NOMO-1 (cell line): ENCODE results near the gene IRGQ.
A peak's percentile ranks its signal among the peaks of the same experiment; 100 is the strongest.
"Not testable (repeated sequence)": the region's sequence is repeated elsewhere in the genome, so short reads cannot be mapped to it uniquely, and the experiment has no call there.

Experiments
- DNase-seq, 2 experiments: peaks; one replicate each; lab custom pipeline; 2025; ENCODE audit not compliant: unreplicated experiment in 2 of 2; lab: John Stamatoyannopoulos, UW

The IRGQ gene

GRCh38 chr19:43595999-43596841 is at the start of gene IRGQ, which contains the start of gene ZNF576:
Gene IRGQ (minus strand): TSS chr19:43596134. CDS start chr19:43595338, 796 bp downstream.
Gene ZNF576 (plus strand): TSS chr19:43596595. CDS start chr19:43597109, 514 bp downstream.
- peak; percentile 98 to 99 for DNase-seq

DNA sequence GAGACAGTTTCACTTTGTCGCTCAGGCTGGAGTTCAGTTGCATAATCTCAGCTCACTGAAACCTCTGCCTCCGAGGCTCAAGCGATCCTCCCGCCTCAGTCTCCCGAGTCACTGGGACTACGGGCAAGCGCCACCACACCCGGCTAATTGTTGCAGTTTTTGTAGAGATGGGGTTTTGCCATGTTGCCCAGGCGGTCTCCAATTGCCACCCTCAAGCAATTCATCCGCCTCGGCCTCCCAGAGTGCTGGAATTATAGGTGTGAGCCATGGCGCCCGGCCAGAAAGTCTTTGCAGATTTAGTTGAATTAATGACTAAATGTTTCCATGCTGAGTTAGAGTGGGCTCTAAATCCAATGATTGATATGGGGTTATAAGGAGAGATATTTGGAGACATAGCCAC is 48.2 kb upstream of the IRGQ start:
- no peak for DNase-seq

- DNase-seq: no peak
Measured at GRCh38 chr19:43643326-43643725, 47.4 kb upstream of the IRGQ start.

DNA sequence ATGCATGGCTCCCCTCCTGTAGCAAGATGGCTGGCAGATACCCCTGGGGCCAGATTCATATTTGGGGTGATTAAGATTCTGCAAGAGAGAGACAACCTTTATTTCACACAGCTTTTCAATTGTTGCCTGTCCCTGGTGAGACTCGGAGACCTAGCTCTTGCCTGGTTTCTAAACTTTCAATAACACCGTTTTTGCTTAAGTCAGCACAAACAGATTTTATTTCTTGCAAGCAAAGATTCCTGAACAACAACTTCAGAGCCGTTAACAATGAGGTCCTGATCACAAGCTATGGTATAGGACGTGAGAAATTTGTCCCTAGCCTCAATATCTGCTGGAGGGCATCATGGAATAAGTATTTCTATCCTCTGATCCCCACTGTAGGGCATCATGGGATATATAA is 46.6 kb upstream of the IRGQ start:
- DNase-seq: no peak

DNA sequence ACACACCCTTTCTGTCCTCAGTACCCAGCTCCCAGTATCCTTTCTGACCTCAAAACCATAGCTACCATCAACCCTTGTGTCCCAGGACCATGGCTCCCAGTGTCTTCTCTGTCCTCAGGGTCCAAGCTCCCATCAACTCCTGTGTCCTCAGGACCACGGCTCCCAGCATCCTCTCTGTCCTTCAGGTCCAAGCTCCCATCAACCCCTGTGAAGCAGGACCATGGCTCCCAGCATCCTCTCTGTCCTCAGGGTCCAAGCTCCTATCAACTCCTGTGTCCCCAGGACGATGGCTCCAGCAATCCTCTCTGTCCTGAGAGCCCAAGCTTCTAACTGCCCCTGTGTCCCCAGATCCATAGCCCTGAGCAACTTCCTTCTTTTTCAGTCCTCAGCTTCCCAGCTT is 45.4 kb upstream of the IRGQ start:
- no peak for DNase-seq

DNA sequence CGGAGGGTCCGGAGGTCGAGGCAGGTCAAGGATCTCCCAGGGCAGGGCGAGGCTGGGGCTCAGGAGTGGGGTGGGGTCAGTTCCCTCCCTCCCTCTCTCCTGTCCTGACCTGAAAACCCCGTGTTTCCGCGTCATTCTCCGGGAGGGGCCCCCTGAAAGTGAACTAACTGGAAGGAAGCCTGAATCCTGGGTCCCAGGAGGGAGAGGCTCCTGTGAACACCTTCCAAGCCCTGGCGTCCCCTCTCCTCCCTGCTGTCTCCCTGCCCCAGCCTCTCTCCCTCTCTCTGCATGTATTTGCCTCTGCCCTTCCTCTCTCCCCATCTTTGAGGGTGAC is 44.5 kb upstream of the IRGQ start:
- no peak for DNase-seq

GRCh38 chr19:43639519-43640423 is 43.8 kb upstream of the IRGQ start, which contains the start of gene CADM4:
Gene CADM4 (minus strand): TSS chr19:43639850. CDS start chr19:43639790, 60 bp downstream.
- DNase-seq: no peak

- DNase-seq: no peak
Measured at GRCh38 chr19:43638995-43639518, 43.1 kb upstream of the IRGQ start.

DNA sequence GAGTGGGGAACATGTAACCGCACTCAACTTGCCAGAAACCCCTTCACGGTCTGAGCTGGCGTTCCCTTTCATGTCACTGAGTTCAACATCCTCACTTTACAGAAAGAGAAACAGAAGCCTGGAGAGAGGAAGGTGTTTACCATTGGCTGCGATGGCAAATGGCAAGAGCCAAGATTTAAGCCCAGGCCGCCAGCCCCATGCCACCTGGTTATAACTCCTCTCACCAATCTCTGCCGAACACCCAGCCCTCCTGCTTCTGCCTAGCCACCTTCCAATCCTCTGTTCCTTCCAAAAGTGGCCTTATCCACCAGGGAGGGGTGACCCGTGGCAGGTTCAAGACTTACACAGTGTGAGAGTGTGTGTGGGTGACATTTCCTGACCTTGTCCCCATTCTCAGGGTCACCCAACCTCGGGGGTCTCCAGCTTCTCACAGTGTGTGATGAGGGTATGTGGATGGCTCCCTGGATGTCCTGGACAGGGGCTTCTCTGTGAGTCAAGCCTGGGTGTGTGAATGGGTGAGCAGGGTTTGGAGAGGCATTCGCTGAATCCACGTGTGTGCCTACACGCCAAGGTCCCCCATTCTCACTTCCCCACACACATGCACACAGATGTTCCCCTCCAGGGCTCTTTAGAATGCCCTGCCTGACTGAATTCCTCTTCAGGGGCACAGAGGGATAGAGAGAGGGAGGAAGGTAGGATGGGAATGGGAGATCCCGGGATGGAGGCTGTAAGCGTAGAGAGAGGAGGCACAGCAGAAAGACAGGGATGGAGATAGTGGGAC is 42.5 kb upstream of the IRGQ start:
- no peak for DNase-seq

DNA sequence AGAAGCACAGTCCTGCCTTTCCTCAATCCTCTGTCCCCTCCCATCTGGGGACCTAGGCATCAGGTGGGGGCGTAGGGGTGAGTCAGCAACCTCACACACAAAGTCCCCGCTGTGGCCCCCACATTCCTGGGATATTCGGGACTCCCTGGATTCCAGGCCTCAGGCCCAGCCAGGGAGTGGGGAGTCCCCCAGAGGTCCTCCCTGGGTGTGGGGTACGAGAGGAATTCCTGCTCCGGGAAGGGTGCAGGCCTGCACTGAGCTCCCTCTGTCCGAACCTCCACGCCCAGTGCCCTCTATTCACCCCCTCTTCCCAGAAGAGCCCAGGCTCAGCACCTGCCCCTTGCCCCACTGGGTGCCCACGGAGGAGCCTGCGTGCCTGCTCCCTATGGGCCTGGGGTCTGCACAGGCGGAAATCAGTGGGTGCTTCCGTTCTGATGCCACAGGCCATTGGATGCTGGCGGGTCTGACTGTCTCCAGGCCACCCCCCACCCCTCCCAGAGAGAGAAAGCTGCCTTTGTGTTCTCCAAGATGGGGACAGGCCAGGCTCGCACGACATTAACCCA is 40.3 kb upstream of the IRGQ start:
- no peak for DNase-seq

GRCh38 chr19:43635561-43635940 is 39.6 kb upstream of the IRGQ start:
- not testable (repeated sequence) for DNase-seq

DNA sequence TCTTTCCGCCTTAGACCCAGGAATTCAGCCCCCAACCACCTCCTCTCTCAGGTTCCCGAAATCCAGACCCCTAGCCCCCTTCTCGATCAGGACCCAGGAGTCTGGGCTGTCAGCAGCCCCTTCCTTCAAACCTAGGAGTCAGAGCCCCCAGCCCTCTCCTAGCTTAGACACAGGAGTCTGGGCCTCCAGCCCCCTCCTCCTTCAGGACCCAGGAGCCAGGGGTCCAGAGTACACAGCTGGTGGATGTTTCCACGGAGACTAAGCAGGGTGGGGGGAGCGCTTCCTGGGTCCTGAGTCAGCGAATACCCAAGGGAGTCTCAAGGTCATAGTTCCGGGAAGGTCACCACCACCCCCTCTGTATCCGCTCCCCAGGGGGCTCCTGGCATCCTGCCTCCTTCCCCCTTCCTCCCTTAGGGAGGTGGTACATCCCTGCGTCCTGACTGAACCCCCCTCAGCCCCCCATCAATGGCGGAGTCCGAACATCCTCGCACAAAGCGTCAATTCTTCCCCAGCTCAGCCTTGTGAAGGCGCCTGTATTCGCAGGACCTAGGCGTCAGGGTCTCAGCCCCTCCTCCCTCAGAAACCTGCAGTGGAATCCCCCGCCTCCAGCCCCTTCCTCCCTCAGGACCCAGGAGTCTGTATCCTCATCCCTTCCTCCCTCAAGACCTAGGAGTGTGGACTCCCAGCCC is 39.1 kb upstream of the IRGQ start:
- DNase-seq: no peak

DNA sequence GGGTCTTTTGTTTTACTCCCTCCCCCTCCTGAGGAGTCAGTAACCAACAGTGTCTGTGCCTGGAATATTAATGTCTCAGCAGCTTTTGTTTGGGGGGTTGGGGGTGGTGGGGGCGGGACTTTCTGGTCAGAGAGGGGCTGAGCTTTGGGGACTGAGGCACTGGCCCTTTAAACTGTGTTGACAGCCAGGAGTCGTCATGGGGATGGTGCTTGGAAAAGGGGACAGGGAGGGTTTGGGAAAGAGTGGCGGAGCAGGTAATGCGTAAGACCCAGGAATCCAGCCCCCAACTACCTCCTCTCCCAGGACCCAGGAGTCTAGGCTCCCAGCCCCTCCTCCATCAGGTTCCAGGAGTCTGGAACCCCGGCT is 38.6 kb upstream of the IRGQ start:
- DNase-seq: no peak

DNA sequence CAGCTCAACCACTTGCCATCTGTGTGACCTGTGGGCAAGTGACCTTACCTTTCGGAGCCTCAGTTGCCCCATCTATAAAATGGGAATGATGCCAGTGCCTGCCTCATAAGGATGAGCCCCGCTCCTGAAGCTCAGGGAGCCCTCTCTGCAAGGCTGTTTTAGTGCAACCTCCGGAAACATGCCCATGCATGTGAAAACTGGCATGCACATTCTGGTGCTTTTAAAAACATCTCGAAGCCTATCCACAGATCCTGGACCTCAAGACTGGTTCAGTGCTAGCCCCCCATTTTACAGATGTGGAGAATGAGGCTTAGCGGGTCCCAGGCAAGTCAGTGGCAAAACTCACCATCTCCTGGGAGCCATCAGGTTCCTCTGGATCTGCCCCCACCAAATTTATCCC is 38.1 kb upstream of the IRGQ start:
- no peak for DNase-seq

DNA sequence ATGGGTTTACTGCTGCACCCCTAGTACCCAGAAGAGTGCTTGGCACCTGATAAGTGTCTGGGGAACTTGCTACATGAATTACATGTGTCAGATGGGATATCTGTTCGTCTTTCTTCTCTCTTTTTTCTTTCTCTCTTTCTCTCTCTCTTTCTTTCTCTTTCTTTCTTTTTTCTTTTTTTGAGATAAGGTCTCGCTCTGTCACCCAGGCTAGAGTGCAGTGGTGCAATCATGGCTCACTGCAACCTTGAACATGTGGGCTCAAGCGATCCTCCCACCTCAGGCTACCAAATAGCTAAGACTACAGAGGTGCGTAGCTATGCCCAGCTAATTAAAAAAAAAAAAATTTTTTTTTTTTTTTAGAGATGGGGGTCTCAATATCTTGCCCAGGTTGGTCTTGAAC is 37.6 kb upstream of the IRGQ start:
- no peak for DNase-seq

DNA sequence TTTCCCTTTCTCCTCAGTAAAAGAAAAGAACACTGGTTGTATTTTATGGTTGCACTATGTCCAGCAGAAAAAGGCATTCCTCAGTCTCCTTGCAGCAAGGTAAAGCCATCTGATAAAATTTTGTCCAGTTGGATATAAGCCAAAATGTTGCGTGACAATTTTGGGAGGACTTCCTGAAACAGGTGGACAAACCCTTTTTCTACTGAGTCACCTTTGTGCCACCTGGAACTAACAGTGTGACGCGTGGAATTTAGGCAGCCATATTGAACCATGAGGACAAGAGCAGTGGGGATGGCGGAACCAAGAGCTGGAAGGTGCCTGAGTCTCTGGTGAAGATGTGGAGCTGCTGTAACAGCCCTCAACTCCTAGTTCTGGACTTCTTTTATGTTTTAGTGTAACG is 35.6 kb upstream of the IRGQ start:
- no peak for DNase-seq

DNA sequence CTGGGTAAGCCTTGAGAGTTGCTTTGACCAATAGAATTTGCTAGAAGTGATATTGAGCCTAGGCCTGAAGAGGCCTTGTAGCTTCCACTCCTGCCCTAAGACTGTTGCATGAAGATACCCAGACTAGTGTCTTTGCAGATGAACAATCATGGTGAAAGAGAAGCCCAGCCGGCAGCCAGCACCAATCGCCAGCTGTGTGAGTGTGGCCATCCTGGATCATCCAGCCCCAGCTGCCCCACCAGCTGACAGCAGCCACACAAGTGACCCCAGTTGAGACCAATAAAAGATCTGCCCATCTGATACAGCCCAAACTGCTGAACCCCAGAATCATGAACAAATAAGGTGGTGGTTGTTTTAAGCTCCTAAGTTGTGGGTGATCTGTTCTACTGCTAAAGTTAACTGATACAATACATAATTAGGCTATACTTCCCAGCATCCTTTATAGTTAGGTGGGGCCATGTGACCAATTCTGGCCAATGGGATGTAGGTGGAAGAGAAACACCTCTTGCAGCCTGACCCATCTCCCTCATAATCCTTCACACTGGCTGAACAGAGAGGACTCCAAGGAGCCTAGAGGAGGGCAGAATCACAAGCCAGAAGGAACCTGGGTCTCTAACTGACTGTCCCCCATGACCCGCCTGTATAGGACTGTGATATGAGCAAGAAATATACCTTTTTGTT is 32.9 kb upstream of the IRGQ start:
- DNase-seq: no peak

GRCh38 chr19:43626838-43627237 is 30.9 kb upstream of the IRGQ start:
- no peak for DNase-seq

GRCh38 chr19:43625918-43626579 is 30.1 kb upstream of the IRGQ start:
- no peak for DNase-seq
